Neuronal stem cell (in vitro differentiated cells): Measurements from ENCODE around the gene EIF2S1.
"Not testable (repeated sequence)": the region's sequence is repeated elsewhere in the genome, so short reads cannot be mapped to it uniquely, and the experiment has no call there.

Experiments used
- DNase-seq: peaks from one replicate; pipeline ENCODE4 v3.0.0-alpha.2; 2013; ENCODE audit warnings: low spot score
- H2AFZ ChIP-seq: one replicate; pipeline ENCODE4 v1.6.1; 2013; ENCODE audit warnings: mild to moderate bottlenecking, low read length, inconsistent platforms
- H2AK5ac ChIP-seq: 2 replicates; pipeline ENCODE4 v1.6.1; 2013; ENCODE audit warnings: low read depth, mild to moderate bottlenecking, inconsistent platforms, low read length, moderate library complexity, mixed read lengths
- H2BK120ac ChIP-seq: 2 replicates; pipeline ENCODE4 v1.6.1; 2013; ENCODE audit warnings: low read depth, mild to moderate bottlenecking, inconsistent platforms, low read length, moderate library complexity, mixed read lengths
- H2BK12ac ChIP-seq: one replicate; pipeline ENCODE4 v1.6.1; 2013; ENCODE audit warnings: low read length, inconsistent platforms
- H2BK15ac ChIP-seq: 2 replicates; pipeline ENCODE4 v1.6.1; 2013; ENCODE audit warnings: mild to moderate bottlenecking, low read length, inconsistent platforms, mixed read lengths
- H2BK5ac ChIP-seq: one replicate; pipeline ENCODE4 v1.6.1; 2013; ENCODE audit warnings: inconsistent platforms, mild to moderate bottlenecking, low read length, moderate library complexity
- H3K14ac ChIP-seq: one replicate; pipeline ENCODE4 v1.6.1; 2013; ENCODE audit warnings: low read length, inconsistent platforms
- H3K18ac ChIP-seq: 2 replicates; pipeline ENCODE4 v1.6.1; 2013; ENCODE audit warnings: low read length, inconsistent platforms
- H3K23ac ChIP-seq: 2 replicates; pipeline ENCODE4 v1.6.1; 2013; ENCODE audit warnings: low read depth, mild to moderate bottlenecking, mixed read lengths, low read length, inconsistent platforms; ENCODE audit not compliant: poor library complexity
- H3K27ac ChIP-seq: replicated peaks from 3 replicates; pipeline ENCODE4 v1.5.1; 2013; ENCODE audit warnings: low read length, inconsistent platforms
- H3K27me3 ChIP-seq, 3 experiments: 2 replicates each; pipeline ENCODE4 v1.6.1; 2013; ENCODE audit warnings: low read length in 3 of 3, mild to moderate bottlenecking in 2 of 3, inconsistent platforms in 1 of 3, low read depth in 1 of 3, mixed read lengths in 1 of 3, moderate library complexity in 1 of 3; ENCODE audit not compliant: control insufficient read depth in 3 of 3, insufficient read depth in 3 of 3
- H3K36me3 ChIP-seq, 2 donors: replicated peaks in 1 of 2; 2 replicates each; pipeline ENCODE4 v1.6.1; 2013; ENCODE audit warnings: low read length in 2 of 2; ENCODE audit not compliant: control insufficient read depth in 2 of 2, insufficient read depth in 2 of 2
- H3K4ac ChIP-seq: 2 replicates; pipeline ENCODE4 v1.6.1; 2013; ENCODE audit warnings: inconsistent platforms, mild to moderate bottlenecking, low read length, moderate library complexity
- H3K4me1 ChIP-seq, 2 donors: 1 replicate in 1 of 2; 2 replicates in 1 of 2; pipeline ENCODE4 v1.6.1; 2013; ENCODE audit warnings: low read length in 2 of 2, low read depth in 1 of 2; ENCODE audit not compliant: control insufficient read depth in 2 of 2, insufficient read depth in 1 of 2
- H3K4me2 ChIP-seq: one replicate; pipeline ENCODE4 v1.6.1; 2013; ENCODE audit warnings: mild to moderate bottlenecking, low read length, inconsistent platforms; ENCODE audit not compliant: insufficient read depth, poor library complexity, severe bottlenecking
- H3K4me3 ChIP-seq, 2 donors: 2 replicates each; pipeline ENCODE4 v1.5.1; 2013; ENCODE audit warnings: low read length in 2 of 2, mild to moderate bottlenecking in 2 of 2, inconsistent platforms in 1 of 2, moderate library complexity in 1 of 2
- H3K79me1 ChIP-seq: one replicate; pipeline ENCODE4 v1.6.1; 2013; ENCODE audit warnings: low read depth, mild to moderate bottlenecking, inconsistent platforms, low read length, moderate library complexity
- H3K9ac ChIP-seq: one replicate; pipeline ENCODE4 v1.6.1; 2013; ENCODE audit warnings: mild to moderate bottlenecking, low read depth, low read length, inconsistent platforms; ENCODE audit not compliant: poor library complexity
- H3K9me3 ChIP-seq, 2 donors: replicated peaks in 1 of 2; 2 replicates each; pipeline versions ENCODE3 to v1.6.1; 2013; ENCODE audit warnings: low read length in 2 of 2, mild to moderate bottlenecking in 2 of 2, inconsistent platforms in 1 of 2, low read depth in 1 of 2, mixed read lengths in 1 of 2, moderate library complexity in 1 of 2; ENCODE audit not compliant: control insufficient read depth in 2 of 2, insufficient read depth in 1 of 2
- H4K8ac ChIP-seq: one replicate; pipeline ENCODE4 v1.6.1; 2013; ENCODE audit warnings: low read depth, mild to moderate bottlenecking, inconsistent platforms, low read length, moderate library complexity
- H4K91ac ChIP-seq: one replicate; pipeline ENCODE4 v1.6.1; 2013; ENCODE audit warnings: low read length, low read depth, mild to moderate bottlenecking, inconsistent platforms; ENCODE audit not compliant: poor library complexity
- WGBS, 2 donors: extraction: QIAGEN DNeasy Blood & Tissue Kit; methylation state at CpG; one replicate each; pipeline ENCODE4 v1.1.7; 2013; ENCODE audit warnings: missing lambda C conversion rate in 2 of 2, mixed read lengths in 1 of 2; ENCODE audit not compliant: insufficient read length in 2 of 2, insufficient replicate concordance in 1 of 2; ENCODE audit errors: extremely low coverage in 2 of 2; 5-methylcytosine and 5-hydroxymethylcytosine counted together

Gene EIF2S1

GRCh38 chr14:67400434-67400833, 40.3 kb downstream of the EIF2S1 start:
- no peak overlapping the region for H3K4me3 ChIP-seq
- WGBS, 2 donors = no CpG with 5 or more reads among the region's 4 CpGs
- H3K36me3 ChIP-seq = no peaks in the 10 kb centered on the region
- no peak overlapping the region for H2BK12ac ChIP-seq
- no peak overlapping the region for H3K23ac ChIP-seq
- no peak overlapping the region for H2BK5ac ChIP-seq
- H2BK15ac ChIP-seq = no peak overlapping the region
- H2BK120ac ChIP-seq = no peak overlapping the region
- H2AK5ac ChIP-seq = no peak overlapping the region
- H3K27me3 ChIP-seq = no peaks in the 10 kb centered on the region
- no peak overlapping the region for H3K18ac ChIP-seq
- no peak overlapping the region for H3K9ac ChIP-seq
- H3K4ac ChIP-seq = no peak overlapping the region
- peaks cover 0 to 4% of the 10 kb centered on the region in 2 donors for H3K4me1 ChIP-seq
- no peak for DNase-seq
- no peak overlapping the region for H3K14ac ChIP-seq
- H4K8ac ChIP-seq = no peak overlapping the region
- H3K4me2 ChIP-seq = no peak overlapping the region
- no peak overlapping the region for H3K27ac ChIP-seq
- no peaks in the 10 kb centered on the region for H3K9me3 ChIP-seq
- no peak overlapping the region for H2AFZ ChIP-seq
- H4K91ac ChIP-seq = no peak overlapping the region
- H3K79me1 ChIP-seq = no peaks in the 10 kb centered on the region

- H3K27ac ChIP-seq = no peak overlapping the region
- H3K9ac ChIP-seq = no peak overlapping the region
- H3K23ac ChIP-seq = no peak overlapping the region
- no peak overlapping the region for H3K4me2 ChIP-seq
- WGBS, 2 donors = no CpG with 5 or more reads among the region's 5 CpGs
- H3K14ac ChIP-seq = no peak overlapping the region
- no peak overlapping the region for H2AK5ac ChIP-seq
- no peaks in the 10 kb centered on the region for H3K79me1 ChIP-seq
- no peak overlapping the region for H3K4me3 ChIP-seq
- no peak overlapping the region for H3K4ac ChIP-seq
- no peak overlapping the region for H2BK5ac ChIP-seq
- no peak overlapping the region for H2BK12ac ChIP-seq
- no peak overlapping the region for H4K8ac ChIP-seq
- no peak overlapping the region for H2BK120ac ChIP-seq
- H3K4me1 ChIP-seq = peaks cover 0 to 3% of the 10 kb centered on the region in 2 donors
- H3K9me3 ChIP-seq = no peaks in the 10 kb centered on the region
- no peak overlapping the region for H3K18ac ChIP-seq
- no peak overlapping the region for H4K91ac ChIP-seq
- no peak overlapping the region for H2BK15ac ChIP-seq
- DNase-seq = no peak
- no peaks in the 10 kb centered on the region for H3K36me3 ChIP-seq
- H3K27me3 ChIP-seq = no peaks in the 10 kb centered on the region
- no peak overlapping the region for H2AFZ ChIP-seq
These were observed 45.6 kb downstream of the EIF2S1 start for GRCh38 chr14:67405771-67406170.

- H2AFZ ChIP-seq, H3K4me2 ChIP-seq, H3K4me3 ChIP-seq, H2BK5ac ChIP-seq, H2BK15ac ChIP-seq, H3K4me1 ChIP-seq, H3K18ac ChIP-seq, H4K91ac ChIP-seq, DNase-seq, H4K8ac ChIP-seq, H3K9ac ChIP-seq, H3K9me3 ChIP-seq, H3K23ac ChIP-seq, H3K4ac ChIP-seq, H2AK5ac ChIP-seq, H3K14ac ChIP-seq, H2BK12ac ChIP-seq, H3K79me1 ChIP-seq, H2BK120ac ChIP-seq, H3K36me3 ChIP-seq, H3K27ac ChIP-seq: not testable (repeated sequence)
- peaks cover 0 to 14% (median 2%) of the 10 kb centered on the region in 3 experiments for H3K27me3 ChIP-seq
- WGBS, 2 donors = 100% methylated on average over 1 of the region's 7 CpGs
These were observed 48.1 kb downstream of the EIF2S1 start for GRCh38 chr14:67408122-67408801.

GRCh38 chr14:67409461-67409860, 49.3 kb downstream of the EIF2S1 start:
- no peak overlapping the region for H4K8ac ChIP-seq
- DNase-seq = no peak
- peak overlapping the region; percentile 18 for H3K18ac ChIP-seq
- H3K23ac ChIP-seq = no peak overlapping the region
- H3K27me3 ChIP-seq = peaks cover 0 to 14% (median 2%) of the 10 kb centered on the region in 3 experiments
- no peak overlapping the region for H2AK5ac ChIP-seq
- no peak overlapping the region for H2BK15ac ChIP-seq
- H2BK12ac ChIP-seq = no peak overlapping the region
- no peaks in the 10 kb centered on the region for H3K36me3 ChIP-seq
- no peak overlapping the region for H3K9ac ChIP-seq
- H2BK120ac ChIP-seq = no peak overlapping the region
- no peak overlapping the region for H3K4me3 ChIP-seq
- no CpG with 5 or more reads among the region's 8 CpGs for WGBS, 2 donors
- no peak overlapping the region for H3K14ac ChIP-seq
- H3K4me2 ChIP-seq = no peak overlapping the region
- peak overlapping the region; percentile 74 for H2AFZ ChIP-seq
- no peaks in the 10 kb centered on the region for H3K9me3 ChIP-seq
- H3K79me1 ChIP-seq = no peaks in the 10 kb centered on the region
- no peak overlapping the region for H4K91ac ChIP-seq
- H3K4ac ChIP-seq = no peak overlapping the region
- H3K4me1 ChIP-seq = peaks cover 0 to 3% of the 10 kb centered on the region in 2 donors
- H3K27ac ChIP-seq = no peak overlapping the region
- no peak overlapping the region for H2BK5ac ChIP-seq
